CD4-positive, alpha-beta T cell treated with Interferon gamma for 1 hour (primary cell): ENCODE data around the gene SEC14L5.

ENCODE experiments used
- DNase-seq: peaks from one replicate; pipeline ENCODE4 v3.0.0-alpha.2; 2020

Gene SEC14L5

DNA sequence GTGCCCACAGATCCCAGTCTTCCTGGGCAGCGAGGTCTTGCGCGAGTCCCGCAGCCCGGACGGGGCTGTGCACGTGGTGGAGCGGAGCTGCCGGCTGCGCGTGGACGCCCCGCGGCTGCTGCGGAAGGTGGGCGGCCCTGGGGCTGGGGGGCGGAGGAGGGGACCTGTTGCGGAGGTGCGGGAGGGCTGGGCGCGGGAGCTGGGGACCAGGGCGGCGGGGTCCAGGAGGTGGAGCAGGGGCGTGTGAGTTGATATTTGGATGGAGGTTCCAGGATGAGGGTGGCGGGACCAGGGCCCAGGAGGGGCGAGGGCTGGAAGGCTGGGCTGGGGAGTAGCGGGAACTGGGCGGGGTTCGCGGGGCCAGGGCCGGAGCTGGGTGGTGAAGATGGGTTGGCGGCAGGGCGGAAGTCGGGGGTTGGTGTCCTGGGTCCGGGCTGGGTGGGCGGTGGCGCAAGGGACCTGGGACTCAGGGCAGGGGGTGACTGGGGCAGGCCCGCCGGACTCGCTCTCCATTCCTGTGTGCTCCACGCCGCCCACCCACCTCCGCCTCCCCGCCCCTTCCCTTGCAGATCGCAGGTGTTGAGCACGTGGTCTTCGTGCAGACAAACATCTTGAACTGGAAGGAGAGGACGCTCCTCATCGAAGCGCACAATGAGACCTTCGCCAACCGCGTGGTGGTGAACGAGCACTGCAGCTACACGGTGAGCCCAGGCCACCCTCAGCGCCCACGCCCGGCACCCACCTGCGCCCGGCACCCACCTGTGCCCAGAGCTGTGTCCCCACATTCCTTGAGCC lies 29.6 kb downstream of the SEC14L5 start:
- DNase-seq: no peak

GRCh38 chr16:4988647-4989046 lies 30.5 kb downstream of the SEC14L5 start:
- DNase-seq: no peak

GRCh38 chr16:4989391-4990006 lies 31.4 kb downstream of the SEC14L5 start:
- no peak for DNase-seq

DNA sequence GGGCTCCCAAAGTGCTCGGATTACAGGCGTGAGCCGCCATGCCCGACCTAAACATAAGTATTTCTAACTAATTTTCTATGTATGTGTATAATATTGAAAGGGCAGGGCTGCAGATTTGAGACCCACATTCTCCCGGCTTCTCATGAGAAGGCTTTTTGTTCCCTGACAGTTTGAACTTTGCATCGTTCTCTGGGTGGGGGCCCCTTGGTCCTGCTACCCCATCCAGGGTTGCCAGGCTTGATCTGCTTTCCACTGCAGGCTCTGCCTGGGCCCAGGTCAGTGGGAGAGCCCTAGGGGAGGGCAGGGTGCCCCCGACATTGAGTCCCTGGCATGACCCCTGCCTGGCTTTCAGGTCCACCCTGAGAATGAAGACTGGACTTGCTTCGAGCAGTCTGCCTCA lies 32.3 kb downstream of the SEC14L5 start:
- no peak for DNase-seq

DNA sequence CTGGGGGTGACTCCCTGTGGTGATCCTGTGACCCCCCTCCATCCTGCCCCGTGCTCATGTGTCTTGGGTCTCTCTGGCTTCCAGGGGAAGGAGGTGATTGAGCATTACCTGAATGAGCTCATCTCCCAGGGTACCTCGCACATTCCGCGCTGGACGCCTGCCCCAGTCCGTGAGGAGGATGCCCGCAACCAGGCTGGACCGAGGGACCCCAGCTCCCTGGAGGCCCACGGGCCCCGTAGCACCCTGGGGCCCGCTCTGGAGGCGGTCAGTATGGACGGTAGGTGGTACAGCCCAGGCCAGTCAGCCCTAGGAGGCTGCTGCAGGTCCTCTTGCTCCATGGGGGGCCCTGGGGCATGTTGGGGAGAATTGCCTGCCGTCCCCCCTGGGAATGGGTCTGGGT lies 33.6 kb downstream of the SEC14L5 start:
- DNase-seq: no peak

GRCh38 chr16:4994719-4995434 lies 36.7 kb downstream of the SEC14L5 start:
- no peak for DNase-seq

DNA sequence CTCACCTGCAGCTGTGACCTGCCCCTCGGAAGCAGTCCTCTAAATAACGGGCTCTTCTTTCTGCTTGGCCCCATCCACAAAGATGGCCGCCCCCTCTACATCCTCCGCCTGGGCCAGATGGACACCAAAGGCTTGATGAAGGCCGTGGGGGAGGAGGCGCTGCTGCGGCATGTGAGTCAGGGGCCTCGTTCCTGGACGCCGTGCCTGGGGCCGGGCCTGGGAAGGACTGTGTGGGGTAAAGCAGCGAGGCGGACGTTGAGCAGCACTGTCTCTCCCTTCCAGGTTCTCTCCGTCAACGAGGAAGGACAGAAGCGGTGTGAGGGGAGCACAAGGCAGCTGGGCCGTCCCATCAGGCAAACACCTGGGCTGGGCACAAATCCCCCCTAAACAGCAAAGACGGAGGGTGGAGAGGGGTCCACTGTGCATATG lies 42.5 kb downstream of the SEC14L5 start:
- no peak for DNase-seq

- DNase-seq: no peak
Observed at GRCh38 chr16:5001571-5001970, 43.4 kb downstream of the SEC14L5 start.

- DNase-seq: no peak
Observed at GRCh38 chr16:5001986-5002385, 43.9 kb downstream of the SEC14L5 start.

DNA sequence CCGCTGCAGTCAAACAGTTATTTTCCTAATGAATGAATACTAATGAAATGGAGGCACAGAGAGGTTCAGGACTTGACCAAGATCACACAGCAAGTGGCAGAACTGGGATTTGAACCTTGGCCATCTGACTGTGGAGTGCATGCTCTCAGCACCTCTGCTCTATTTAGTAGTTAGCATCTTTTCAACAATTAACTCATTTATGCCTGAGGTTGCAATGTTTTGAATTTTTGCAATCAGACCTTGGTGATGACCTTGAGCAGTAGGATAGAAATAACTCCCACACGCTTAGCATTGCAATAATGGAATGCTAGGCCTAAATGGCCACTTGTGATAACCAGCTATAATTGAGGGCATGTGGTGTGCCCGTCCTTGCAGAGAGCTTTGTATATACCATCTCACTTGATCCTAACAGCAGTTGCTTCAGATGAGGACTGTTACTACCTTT lies 44.6 kb downstream of the SEC14L5 start:
- DNase-seq: no peak

DNA sequence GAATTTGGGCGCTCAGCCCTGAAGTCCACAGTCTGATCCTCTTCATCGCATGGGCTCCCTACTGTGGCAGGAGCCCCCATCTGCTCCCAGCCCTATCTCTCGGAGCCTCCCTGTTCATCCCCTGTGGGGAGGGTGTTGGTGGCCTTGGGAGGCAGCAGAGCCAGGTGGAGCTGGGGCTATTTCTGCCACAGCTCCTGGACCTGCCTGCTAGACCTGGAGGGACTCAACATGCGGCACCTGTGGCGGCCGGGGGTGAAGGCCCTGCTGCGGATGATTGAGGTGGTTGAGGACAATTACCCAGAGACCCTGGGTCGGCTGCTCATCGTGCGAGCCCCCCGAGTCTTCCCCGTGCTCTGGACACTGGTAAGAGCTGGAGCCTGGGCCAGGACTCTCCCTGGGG lies 45.1 kb downstream of the SEC14L5 start:
- no peak for DNase-seq

- no peak for DNase-seq
Observed at GRCh38 chr16:5003828-5004227, 45.7 kb downstream of the SEC14L5 start.

DNA sequence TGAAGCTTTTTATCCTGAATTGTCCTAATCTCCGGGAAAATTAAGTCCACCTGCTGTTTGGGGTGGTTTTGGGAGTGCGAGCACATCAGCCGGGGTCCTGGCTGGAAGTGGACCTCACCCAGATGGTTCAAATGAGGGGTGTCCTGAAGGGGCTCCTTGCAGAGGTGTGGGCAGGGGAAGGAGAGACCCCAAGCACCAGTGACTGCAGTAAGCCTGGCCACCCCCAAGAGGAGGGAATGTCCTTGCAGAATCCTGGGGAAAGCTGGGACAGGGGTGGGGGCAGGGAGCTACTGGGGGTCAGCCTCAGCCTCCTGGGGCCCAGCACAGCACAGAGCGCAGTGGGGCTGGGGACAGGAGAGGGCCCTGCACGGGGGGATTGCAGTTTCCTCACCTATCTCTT lies 46.2 kb downstream of the SEC14L5 start:
- no peak for DNase-seq

DNA sequence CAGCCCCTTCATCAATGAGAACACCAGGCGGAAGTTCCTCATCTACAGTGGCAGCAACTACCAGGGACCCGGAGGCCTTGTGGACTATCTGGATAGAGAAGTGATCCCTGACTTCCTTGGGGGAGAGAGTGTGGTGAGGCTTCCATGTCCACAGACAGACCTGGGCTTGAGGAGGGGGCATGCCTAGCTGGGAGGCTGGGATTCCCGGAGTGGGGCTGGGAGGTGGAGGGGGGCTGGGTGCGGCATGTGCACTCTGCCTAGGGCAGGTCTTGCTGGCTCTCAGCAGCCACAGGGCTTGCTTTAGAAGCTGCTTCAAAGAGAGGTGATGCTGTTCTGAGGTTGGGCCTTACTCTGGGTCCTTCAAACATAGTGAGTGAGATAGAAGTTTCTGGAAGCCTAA lies 47.8 kb downstream of the SEC14L5 start:
- no peak for DNase-seq

DNA sequence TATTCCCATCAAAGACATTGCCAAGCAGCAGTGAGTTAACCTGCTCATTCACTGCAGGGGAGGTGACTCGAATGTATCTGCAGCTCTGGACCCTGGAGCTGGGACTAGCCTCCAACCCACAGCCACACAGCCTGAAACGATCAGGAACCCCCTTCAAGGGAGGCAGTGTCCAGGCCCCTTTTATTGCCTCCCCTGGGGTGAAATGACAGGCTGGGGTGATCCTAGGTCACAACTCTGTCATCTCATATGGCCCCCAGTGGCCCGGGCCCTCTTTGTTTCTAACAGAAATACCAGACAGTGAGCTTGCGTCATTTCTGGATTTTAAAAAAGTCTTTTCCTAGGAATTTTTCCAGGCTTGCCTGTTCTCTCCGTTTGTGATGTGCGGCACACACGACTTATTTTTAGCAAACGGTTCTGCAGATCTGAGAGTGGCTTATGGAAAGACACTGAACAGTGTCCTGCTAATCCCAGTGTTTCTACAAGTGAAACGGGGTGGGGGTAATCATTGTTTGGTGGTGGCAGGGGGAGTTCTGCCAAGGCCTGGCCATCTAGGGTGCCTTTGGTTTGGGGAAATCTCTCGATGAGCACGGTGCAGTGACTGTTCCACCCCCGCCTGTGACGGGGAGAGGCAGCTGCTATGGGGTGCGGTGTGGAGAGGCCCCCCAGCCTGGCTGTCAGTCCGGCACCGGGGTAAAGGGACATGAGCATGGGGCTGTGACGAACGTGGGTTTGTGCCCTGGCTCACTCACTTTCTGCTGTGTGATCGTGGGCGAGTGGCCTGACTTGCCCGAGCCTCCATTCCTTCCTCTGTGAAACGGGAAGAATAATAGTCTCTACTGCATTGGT lies 48.4 kb downstream of the SEC14L5 start:
- no peak for DNase-seq

DNA sequence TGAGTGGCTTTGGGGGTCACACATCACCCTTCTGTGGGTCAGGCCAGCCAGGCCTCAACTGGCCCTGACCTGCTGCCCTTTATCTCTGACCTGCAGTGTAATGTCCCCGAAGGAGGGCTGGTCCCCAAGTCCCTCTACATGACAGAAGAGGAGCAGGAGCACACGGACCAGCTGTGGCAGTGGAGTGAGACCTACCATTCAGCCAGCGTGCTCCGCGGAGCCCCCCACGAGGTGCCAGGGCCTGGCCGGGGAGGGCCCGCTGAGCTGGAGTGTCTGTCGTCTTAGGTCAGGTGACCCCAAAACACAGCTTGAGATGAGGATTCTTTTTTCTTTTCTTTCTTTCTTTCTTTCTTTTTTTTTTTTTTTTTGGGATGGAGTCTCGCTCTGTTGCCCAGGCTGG lies 49.1 kb downstream of the SEC14L5 start:
- no peak for DNase-seq

DNA sequence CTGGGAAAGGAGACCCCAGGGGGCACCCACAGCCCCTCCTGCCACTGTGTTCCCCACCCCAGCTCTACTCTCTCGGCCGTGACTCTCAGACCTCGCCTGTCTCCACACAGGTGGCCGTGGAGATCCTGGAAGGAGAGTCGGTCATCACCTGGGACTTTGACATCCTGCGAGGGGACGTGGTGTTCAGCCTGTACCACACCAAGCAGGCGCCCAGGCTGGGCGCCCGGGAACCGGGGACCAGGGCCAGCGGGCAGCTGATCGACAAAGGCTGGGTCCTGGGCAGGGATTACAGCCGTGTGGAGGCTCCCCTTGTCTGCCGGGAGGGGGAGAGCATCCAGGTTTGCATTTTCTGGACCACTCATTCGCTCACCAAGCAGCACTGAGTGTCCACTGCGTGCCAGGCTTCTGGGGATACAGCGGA lies 50.2 kb downstream of the SEC14L5 start:
- no peak for DNase-seq

DNA sequence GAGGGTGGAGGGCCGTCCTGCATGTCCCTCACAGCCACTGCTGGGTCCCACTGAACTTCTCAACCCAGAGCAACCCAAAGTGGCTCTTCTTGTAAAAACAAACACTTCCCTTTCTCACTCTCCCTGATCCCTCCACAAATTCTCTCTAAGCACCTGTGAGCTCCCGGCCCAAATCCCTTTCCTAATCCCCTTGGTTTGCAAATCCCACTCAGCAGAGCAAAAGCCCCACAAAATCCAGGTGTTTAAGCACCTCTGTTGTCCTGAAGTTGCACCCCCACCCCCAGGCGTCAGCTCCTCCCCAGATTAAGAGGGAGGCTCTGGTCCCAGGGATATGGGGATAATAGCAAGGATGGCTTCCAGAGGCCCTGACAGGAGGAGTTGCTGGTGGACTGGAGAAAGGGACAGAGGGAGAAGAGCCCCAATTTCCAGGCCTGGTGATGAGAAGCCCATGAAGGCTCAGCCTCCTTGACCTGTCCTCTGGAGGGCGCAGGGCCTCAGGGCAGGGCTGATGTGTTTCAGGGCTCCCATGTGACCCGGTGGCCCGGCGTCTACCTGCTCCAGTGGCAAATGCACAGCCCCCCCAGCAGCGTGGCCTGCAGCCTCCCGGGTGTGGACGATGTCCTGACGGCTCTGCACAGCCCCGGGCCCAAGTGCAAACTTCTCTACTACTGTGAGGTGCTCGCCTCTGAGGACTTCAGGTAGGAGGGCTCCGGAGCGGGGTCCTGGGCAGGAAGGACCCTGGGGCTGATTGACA lies 52.6 kb downstream of the SEC14L5 start:
- no peak for DNase-seq

DNA sequence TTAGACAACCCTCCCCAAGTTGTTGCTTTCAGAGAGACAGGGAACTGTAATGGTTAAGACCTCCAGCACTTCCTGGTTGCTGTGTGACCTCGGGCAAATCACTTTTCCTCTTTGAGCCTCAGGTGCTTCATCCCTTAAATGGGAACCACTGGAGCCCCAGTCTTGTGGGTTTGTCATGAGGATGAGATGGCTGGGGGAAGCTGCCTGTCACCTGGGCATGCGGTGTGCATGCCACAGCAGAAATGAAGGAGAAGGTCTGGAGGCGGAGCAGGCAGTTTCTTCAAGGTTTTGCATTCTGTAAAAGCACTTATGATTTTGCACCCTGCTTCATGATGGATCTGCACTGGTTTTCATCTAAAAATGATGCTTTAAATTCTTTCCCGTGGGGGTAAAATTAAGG lies 53.5 kb downstream of the SEC14L5 start:
- DNase-seq: no peak

GRCh38 chr16:5012887-5013286 lies 54.8 kb downstream of the SEC14L5 start:
- DNase-seq: no peak

DNA sequence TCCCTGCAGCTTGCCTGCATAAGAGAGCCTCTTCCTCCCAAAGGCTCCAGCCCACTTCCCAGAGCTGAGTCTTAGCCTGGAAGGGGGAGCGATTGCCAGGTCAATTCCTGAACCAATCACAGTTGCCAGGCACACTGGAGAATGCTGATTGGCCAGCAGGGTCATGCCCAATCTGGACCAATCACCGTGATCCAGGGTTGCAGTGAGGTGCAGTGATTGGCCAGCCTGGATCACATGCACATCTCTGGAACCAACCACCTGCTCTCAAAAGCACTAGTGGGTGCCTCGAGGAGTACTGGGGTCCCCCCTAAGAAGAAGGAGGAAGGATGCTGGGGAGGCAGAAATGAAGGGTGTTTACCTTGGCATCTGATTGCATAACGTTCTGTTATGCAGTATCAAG lies 57.2 kb downstream of the SEC14L5 start:
- no peak for DNase-seq

DNA sequence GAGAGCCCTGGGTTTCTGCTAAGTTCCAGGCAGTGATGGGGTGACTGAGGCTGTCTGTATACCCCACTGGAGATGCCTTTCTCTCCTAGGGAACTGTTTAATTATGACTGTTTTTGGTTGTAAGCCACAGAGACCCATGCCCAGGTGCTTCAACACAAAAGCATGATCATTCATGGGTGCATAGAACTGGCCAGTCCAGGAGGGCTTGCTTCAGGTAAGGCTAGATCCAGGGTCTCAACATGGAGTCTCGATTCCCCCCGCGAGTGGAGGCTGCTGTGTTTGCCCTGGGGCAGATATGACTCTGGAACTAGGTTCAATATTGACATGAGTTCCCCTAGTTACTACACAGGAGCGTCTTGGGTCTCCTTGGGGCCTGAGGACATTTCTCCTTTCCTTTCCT lies 57.8 kb downstream of the SEC14L5 start:
- no peak for DNase-seq
